Measurements from ENCODE around the gene PLLP.
A peak's percentile ranks its signal among the peaks of the same experiment; 100 is the strongest.

The PLLP gene

DNA sequence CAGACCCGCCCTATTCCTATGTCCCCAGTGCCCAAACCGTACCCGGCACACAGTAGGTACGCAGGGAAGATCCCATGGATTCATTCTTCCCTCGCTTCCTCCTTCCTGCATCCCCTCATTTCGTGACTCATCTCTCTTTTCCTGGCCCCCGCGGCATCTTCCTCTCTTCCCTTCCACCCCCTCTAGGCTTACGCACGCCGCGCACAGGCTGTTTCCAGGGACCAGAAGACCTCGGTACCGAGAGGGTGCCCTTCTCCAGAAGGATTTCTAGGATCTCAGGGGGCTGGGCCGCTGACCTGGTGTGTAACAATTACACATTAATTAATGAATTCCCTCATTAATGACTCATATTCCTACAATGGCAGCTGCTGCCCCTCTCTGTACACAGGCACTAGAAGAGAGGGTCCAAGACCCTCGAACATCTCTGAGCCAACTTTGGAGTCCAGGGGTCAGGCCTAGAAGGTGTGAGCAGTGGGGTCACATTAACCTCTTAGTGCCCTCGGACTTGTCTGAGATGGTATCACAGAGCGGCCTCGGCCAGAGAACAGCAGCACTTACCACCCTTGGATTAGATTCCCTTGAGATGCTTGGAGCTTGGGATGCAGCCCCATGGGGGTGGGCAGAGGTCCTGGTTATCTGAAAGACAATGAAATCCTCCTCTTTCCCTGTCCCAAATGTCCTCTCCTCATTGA lies 16.8 kb upstream of the PLLP start:
- DNase-seq = no peak

DNA sequence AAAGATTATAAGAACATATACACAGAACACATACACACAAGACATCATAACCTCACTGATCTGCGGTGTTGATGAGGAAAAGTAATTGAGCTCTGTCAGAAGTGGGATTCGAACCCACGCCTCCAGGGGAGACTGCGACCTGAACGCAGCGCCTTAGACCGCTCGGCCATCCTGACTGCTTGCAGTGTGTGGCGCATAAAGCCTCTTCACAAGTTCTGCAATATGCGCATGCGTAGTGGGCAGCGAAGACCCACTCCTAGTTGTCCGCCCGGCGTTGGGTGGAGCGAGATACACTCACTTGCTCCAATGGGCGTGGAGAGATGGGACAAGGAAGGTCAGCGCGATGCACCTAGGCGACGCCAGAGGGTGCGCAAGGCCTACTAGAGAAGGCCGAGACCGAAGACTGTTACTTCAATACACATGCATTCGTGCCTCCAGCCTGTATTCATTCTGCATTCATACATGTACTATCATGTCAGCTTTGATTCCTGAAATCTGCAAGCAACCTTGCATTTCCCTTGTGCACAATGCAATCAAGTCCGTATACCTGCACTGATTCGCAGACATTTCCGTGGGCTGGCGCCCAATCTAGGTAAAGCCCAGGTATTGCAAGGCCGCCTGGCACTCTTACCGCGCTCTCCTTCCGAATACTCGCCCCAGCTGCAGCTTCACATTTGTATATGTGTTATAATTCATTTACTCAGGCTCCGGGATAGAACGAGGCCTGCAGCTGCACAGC lies 16.1 kb upstream of the PLLP start:
- DNase-seq = peak; percentile 99

DNA sequence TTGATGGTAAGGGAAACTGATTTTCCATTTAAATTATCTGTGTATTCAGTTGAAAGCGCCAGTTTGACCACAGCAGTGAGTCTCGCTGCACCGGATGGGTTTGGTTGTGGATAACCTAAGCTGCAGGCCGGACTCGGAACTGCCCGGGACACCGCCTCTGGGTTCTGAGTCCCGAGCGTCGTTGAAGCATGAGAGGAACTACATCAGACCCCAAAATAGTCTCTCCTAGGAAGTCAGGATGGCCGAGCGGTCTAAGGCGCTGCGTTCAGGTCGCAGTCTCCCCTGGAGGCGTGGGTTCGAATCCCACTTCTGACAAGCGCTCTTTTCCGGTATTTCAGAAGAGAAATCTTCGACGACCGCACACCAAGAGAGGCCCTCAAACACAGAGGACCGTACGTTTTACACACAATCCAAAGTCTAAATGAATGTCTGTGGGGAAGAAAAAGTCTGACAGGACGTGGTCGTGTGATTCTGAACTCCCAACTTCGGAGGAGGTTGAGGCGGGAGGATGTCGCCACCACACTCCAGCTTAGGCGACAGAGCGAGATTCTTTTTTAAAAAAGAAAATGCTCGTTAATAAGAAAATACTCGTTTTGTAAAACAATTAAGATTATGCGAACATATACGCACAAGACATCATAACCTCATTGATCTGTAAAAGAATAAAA lies 15.4 kb upstream of the PLLP start:
- DNase-seq = peak; percentile 95

DNA sequence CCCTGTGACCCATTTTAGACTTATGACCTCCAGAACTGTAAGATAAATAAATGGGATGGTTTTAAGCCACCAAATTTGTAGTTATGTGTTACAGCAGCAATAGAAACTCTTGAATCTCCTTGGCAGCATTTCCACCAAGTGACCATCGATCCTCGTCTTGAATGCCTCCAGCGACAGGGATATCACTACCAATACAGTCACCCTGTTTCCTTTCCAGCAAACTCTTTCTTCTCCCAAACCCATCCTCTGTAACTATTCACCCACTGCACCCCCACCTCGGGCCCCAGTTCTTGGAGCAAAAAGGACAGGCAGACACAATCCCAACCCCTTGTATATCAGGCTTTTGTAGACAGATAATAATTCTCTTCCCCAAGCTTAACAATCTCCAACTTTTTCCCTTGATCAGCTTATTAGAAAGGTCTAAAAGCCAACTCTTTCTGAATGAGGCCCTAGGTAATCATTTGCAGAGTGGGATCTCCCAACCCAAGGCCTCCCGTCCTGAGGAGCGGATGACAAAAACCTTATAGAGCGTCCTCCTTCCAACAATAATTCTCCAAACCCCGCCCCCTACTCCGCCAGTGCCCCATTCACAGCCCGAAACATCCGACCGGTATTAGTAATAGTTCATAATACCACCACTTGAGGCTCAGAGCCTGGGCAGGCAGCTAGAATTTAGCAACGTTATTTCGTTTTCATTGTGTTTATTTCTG lies 14.7 kb upstream of the PLLP start:
- DNase-seq = no peak

DNA sequence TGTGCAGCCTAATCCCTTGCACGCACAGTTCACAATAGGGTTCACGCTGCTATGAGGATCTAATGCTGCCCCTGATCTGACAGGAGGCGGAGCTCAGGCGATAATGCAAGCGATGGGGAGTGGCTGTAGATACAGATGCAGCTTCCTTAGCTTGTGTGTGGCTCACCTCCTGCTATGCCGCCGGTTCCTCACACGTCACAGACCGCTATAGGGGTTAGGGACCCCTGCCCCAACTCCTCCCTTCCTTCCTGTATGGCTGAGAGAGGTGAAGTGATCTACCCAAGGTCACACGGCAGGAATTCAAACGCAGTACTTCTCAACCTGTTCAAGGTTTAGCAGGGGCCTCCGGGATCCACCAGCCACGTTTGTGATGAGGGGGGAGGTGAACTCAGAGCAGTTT lies 13.4 kb upstream of the PLLP start:
- no peak for DNase-seq

DNA sequence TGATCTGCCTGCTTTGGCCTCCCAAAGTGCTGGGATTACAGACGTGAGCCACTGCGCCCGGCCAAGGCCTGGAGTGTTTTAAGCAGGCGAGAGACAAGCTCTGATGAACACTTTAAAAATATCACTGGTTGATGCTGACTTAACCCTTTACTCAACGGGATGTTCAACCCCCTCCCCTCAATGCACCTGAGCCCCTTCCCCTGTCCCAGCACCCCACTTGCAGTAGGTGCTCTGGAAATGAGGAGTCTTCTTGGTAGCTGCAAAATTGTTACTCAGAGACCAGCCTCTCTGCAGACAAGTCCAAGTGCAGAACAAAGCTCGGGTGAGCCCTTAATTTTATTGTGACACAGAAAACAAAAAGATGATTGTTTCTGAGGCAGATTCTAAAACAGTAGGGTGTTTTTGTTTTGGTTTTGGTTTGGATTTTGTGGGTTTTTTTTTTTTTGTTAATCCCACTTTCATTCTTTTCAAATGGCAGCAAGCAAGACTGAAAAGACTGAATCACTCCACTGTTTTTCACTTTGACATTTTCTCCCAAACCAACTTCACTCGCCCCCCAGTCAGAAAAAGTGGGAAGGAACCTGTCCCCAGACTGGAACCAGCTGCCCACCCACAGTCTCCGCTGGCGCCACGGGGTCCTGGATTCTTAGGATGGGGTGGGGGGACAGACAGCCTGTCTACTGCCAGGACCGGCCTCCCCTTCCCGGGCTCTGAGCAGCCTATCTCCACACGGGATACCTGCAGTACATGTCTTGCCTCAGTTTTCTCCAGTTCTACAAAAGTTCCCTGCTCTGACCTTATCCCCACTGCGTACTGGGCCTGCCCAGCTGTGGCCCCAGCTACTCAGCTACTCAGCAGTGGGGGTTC lies 5.2 kb upstream of the PLLP start:
- DNase-seq = no peak

DNA sequence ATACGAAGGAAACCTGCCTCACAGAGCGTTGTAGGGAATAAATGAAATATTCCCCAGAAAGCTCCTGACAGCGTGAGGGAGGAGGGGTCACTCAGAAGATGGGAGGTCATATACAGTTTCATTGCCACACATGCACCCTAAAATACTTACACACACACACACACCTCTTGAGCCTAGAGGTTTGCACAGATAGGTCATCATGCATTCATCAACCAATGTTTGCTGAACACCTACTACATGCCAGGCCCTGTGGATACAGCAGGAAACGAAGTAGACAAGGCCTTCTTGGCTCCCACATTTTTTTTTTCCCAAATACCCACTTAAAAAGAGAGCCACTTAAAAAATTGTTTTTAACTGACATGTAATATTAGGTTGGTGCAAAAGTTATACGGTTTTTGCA lies 907 bp upstream of the PLLP start:
- DNase-seq = no peak

DNA sequence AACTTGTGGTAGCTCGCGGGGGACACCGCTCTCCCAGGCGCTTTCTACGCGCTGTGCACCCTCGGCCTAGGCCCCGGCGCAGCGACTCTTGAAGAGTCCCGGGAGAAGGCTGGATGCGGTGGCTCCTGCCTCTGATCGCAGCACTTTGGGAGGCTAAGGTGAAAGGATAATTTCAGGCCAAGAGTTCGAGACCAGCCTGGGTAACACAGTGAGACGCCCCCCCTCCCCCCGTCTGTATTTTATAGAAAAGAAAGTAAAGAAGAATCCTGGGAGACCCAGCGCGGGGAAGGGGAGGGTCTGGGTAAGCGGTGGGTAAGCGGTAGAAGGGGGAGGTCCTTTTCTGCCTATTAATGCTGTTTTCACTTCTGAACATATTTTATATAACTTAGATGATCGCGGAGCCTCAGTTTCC lies 486 bp upstream of the PLLP start:
- DNase-seq = no peak

DNA sequence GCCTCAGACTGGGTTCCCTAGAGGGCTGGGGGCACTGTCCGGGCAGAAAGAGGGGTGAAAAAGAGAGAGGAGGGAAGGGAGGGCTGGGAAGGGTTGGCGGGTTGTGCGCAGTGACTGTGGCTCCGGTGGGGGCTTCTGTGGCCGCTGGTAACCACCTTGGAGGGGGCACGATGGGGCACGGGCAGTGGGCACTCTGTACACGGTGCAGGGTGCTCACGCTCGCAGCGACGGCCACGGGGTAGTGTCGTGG lies 588 bp downstream of the PLLP start:
- no peak for DNase-seq

DNA sequence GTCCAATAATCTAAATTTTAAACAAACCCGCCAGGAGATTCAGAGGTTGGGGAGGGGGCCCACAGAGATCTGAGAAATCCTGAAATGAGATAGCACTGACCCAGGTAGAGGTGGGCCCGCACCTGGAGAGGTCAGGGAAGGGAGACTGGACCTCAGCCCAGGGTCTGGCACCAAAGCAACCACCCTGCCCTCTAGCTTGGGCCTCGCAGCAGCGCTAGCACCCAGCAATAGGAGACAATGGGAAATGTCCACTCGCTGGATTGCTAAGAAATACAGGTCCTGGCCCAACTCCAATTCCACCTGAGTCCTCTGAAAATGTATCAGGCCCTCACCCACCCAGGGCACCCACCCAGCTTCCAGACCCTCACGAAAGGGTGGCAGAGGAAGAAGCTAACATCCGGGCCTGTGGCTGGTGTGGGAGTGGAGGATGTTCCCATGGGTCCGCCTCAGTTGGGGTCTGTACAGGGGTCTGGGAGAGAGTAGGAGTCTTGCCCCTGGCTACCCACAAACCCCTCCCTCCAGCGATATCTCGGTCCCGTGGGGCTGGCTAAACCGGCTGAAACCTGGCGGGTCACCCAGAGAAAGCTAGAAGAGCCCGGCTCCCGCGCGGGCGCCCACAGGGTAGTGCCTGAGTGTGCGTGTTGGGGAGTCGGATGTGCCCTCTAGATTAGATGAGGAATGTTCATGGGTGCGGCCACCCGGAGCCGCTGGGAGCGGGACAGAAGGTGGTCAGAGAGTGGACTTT lies 1.1 kb downstream of the PLLP start:
- DNase-seq = no peak

DNA sequence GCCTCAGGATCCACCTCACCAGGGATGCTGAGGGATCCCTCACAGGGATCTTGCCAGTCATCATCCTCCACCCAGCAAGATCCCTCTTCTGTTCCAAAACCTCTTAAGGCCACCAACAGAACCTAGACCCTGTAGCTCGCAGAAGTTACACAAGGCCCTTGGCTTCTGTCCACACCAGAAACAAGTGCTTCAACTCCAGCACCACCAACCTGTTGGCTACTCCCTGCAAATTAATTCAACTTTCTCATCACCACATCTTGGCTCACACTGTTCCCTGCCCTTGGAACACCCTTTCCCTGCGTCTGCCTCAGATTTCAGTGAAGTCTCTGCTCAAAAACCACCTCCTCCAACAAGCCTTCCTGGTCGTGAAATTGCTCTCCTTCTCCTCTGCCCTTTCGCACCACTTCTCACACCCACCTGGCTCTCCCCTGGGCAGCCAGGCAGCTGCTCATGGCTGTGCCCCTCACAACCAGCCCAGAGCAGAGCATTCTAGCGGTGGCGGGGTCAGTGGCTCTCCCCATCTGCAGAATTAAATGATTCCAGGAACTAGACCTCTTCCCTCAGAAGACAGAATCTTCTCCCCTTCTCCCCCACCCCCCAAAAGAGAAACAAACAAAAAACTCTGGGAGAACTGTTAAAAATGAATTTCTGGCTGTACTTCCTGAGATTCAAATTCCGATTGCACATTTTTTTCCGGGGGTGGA lies 1.8 kb downstream of the PLLP start:
- DNase-seq = no peak

DNA sequence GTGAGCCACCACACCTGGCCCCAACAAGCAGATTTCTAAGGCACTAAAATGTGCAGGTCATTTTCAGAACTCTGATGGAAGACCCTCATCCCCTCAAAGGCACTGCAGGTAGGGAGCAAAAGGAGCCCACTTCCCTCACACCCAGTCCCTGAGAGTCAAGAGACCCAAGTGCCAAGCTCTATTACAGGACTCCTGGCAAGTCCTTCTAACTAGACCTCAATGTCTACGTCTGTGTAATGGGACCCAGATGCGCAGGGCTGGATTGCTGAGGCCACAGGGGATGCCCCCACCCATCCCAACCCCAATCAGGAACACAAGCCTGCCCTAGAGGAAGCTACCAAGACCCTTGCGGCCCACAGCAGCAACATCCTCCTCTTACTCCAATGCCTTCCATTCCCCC lies 2.7 kb downstream of the PLLP start:
- DNase-seq = no peak

DNA sequence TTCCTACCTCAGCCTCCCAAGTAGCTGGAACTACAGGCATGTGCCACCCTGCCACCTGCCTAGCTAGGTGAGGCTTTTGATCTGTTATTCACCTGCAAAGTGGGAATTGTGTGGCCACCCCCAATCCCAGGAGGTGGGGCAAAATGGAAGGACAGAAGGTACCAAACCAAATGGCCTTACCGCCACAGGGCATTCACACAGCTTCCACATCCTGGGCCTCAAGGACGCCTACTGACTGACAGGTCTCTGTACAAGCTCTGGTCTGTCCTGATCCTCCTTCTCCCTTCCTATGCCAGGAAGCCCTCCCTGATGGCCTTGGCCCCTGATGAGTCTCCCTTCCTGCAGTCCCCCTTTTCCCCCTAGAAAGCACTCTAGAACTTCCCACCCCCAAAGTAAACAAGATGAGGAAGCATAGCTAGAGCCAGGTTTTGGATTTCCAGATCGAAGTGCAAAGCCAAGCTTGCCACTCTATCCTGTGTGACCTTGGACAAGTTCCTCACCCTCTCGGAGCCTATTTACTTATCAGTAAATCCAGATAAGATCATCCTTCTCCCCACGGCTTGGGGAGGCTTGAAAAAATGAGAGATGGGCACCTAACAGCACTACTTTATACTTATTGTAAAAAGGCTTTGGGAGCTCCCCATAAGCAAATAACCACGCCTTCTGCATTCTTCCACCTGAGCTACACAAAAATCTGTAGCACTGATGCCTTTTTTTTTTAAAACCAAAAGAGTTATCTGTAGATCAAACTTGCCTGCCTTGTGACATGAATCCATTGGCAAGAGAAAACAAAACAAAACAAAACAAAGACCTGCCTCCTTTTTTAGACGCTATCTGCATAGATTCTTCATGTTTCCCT lies 4.5 kb downstream of the PLLP start:
- DNase-seq = no peak

DNA sequence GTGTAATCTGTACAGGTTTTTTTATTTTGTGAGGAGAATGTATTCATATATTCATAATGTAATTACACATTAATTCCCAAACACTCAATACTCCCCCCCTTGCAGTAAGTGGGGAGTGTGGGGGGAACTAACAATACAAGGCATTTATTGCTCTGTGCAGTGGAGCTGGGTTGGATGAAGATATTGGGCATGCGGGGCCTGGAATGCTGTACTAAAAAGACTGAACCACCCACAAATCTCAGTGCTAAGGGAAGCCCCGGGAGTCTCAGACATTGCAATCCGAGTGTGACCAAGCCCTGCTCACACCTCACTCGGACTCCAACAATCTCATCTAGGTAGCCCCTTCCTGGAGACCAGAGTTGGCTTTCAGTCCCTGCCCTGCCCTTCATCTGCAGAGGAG lies 6.0 kb downstream of the PLLP start:
- no peak for DNase-seq

DNA sequence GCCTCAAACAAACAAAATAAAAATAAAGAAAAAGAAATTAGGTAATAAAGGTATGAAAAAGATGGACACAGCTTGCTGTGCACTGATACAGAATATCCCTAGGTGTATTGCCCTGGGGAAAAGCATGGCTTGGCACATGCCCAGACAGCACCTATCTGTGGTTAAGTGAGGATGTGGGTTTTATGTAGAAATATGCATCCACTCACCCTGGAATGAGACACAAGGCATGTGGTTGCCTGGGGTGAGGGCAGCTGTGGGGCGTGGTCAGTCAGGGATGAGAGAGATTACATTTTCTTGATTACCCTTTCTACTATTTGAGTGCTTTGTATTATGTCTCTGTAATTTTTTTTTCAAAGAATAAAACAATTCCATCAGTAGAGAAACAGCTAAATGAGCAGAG lies 6.9 kb downstream of the PLLP start:
- DNase-seq = peak; percentile 73

DNA sequence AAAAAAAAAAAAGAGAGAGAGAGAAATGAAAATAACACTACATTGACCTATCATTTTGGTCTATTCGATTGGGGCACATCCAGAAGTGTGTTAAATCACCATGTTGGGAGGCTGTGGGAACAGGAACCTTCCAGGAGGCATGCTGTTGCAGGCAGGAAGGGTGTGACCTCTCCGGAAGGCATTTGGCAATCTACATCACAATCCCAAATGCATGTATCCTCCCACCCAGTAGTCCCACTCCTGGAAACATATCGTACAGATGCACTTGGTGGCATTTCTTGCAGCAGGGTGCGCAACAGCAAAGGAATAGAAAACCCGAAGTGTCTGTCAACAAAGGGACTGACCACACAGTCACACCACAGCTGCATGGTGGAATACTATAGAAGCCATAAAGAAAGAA lies 7.9 kb downstream of the PLLP start:
- DNase-seq = peak; percentile 30

DNA sequence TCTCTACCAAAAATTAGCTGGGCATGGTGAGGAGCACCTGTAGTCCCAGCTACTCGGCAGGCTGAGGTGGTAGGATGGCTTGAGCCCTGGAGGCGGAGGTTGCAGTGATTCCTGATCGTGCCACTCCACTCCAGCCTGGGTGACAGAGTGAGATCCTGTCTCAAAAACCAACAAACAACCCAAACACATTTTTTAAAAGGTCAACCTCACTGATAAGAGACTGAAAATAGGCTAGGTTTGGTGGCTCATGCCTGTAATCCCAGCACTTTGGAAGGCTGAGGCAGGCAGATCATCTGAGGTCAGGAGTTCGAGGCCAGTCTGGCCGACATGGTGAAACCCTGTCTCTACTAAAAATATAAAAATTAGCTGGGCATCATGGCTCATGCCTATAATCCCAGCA lies 8.5 kb downstream of the PLLP start:
- peak; percentile 38 for DNase-seq

DNA sequence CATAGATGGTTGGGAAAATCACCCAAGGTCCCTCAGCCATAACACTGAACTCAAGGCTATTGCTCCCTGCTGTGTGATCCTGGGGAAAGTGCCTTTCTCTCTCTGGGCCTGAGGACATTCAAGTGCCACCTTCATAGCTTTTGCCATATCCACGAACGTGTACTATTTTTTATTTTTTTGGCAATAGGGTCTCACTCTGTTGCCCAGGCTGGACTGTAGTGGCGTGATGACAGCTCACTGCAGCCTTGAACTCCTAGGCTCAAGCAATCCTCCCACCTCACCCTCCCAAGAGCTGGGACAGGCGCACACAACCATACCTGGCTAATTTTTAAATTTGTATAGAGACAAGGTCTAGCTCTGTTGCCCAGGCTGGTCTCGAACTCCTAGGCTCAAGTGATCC lies 10.6 kb downstream of the PLLP start:
- no peak for DNase-seq

DNA sequence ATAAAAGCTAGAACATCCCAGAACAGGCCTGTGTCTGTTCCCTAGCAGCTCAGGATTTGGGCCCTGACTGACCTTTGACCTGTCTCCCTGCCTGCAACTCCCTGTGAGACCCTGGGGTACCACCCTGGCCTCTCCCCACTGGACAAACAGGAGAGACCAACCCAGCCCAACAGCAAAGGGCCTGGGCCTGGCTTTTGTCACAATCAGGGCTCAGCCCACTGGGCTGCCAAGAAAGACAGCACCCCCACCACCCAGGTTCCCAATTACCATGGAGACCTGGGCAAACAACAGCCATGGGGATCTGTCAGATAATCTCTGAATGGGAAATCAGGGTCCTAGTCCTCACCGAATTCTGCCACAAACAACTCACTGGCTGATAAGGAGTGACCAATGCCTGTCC lies 11.1 kb downstream of the PLLP start:
- DNase-seq = peak; percentile 34

DNA sequence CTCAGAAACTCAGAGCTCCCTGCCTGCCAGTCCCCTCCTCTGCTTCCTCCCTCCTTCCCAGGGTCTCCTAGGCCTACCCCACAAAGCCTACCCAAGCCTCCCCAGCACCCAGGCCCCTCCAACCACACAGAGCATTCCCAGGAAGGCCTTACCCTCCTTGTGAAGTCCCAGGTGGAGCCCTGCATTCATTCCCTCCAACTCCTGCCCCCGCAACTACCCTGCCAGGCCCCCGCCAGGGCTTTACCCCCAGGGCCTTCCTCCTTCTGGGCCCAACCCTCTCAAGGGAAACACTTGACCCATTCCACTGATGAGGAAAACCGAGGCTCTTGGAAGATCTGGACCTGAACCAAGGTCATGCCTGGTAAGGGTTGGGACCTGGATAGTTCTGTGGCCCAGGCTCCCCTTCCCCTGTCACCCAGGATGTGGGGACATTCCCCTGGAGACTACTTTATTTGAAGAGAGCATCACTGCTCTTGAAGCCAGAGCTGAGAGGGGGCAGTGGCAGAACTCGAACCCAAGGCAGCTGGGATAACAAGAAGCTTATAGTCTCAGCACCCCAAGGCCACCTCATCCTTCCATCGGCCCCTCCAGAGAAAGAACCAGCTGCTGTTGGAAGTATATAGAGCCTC lies 12.5 kb downstream of the PLLP start:
- DNase-seq = no peak
